ENCODE results near the gene ZNF281. TPM values are rescaled to one million over a fixed set of nuclear protein-coding genes. Genes with fewer than 3 reads are reported as not detected.
A peak's percentile ranks its signal among the peaks of the same experiment; 100 is the strongest.

Gene ZNF281
- total and polyA plus RNA-seq, 2 experiments from 2014 or later = 40.3 to 45.2 TPM

- Histone ChIP-seq H3K79me2 (ENCODE audit: insufficient read depth) (no peaks in the 10 kb centered on the region), H2AFZ (no peak overlapping the region; the same call in 1 of the 2 replicates), H3K27me3 (replicated peaks; ENCODE audit: insufficient read depth) (no peaks in the 10 kb centered on the region), H3K36me3 (ENCODE audit: low read depth) (no peaks in the 10 kb centered on the region), H4K20me1 (ENCODE audit: insufficient read depth) (no peaks in the 10 kb centered on the region), H3F3A (ENCODE audit: insufficient read depth) (peaks cover 26% of the 10 kb centered on the region), H3K4me1 (ENCODE audit: insufficient read depth) (peaks cover 29% of the 10 kb centered on the region), H3K4me2 (ENCODE audit: unreplicated experiment) (peak overlapping the region; percentile 46), H3K9me3 (ENCODE audit: low read depth) (no peaks in the 10 kb centered on the region), H3K27ac (peak overlapping the region; percentile 83), H3K9me2 (ENCODE audit: insufficient read depth) (no peaks in the 10 kb centered on the region), H3K9ac (peak overlapping the region; percentile 33; the same call in 1 of the 2 replicates), H3K4me3 (no peak overlapping the region)
- WGBS, 2 experiments (ENCODE audit: low coverage in 1 of 2, low lambda C conversion rate in 2 of 2, missing lambda C conversion rate in 2 of 2) = 42 to 43% methylated on average over 4 of the region's 4 CpGs
- TF ChIP-seq EZH2 (IDR thresholded peaks at IDR 0.05; ENCODE audit: insufficient read depth, poor library complexity, severe bottlenecking) = no peak
- TF ChIP-seq EZH2phosphoT487 (IDR thresholded peaks at IDR 0.05; ENCODE audit: insufficient read depth, low read depth) = no peak
- peak; percentile 56 for DNase-seq
- in situ Hi-C loops (cut with MboI) = no loop called here
Observed at GRCh38 chr1:200428482-200429205, 18.8 kb upstream of the ZNF281 start.

- Histone ChIP-seq H3K9me3 (ENCODE audit: low read depth) (no peaks in the 10 kb centered on the region), H3K9ac (no peak overlapping the region), H3K36me3 (ENCODE audit: low read depth) (no peaks in the 10 kb centered on the region), H3K4me1 (ENCODE audit: insufficient read depth) (peaks cover 29% of the 10 kb centered on the region), H2AFZ (no peak overlapping the region; the same call in 1 of the 2 replicates), H3K4me3 (no peak overlapping the region), H3K79me2 (ENCODE audit: insufficient read depth) (no peaks in the 10 kb centered on the region), H4K20me1 (ENCODE audit: insufficient read depth) (no peaks in the 10 kb centered on the region), H3F3A (ENCODE audit: insufficient read depth) (peaks cover 26% of the 10 kb centered on the region), H3K27me3 (replicated peaks; ENCODE audit: insufficient read depth) (no peaks in the 10 kb centered on the region), H3K27ac (peak overlapping the region; percentile 83), H3K4me2 (ENCODE audit: unreplicated experiment) (no peak overlapping the region), H3K9me2 (ENCODE audit: insufficient read depth) (no peaks in the 10 kb centered on the region)
- WGBS, 2 experiments (ENCODE audit: low coverage in 1 of 2, low lambda C conversion rate in 2 of 2, missing lambda C conversion rate in 2 of 2) = 98% methylated on average over 5 of the region's 5 CpGs
- no peak for DNase-seq
- in situ Hi-C loops (cut with MboI) = no loop called here
- TF ChIP-seq EZH2phosphoT487 (IDR thresholded peaks at IDR 0.05; ENCODE audit: insufficient read depth, low read depth) = no peak
- TF ChIP-seq EZH2 (IDR thresholded peaks at IDR 0.05; ENCODE audit: insufficient read depth, poor library complexity, severe bottlenecking) = no peak
Observed at GRCh38 chr1:200427744-200428143, 17.9 kb upstream of the ZNF281 start.

DNA sequence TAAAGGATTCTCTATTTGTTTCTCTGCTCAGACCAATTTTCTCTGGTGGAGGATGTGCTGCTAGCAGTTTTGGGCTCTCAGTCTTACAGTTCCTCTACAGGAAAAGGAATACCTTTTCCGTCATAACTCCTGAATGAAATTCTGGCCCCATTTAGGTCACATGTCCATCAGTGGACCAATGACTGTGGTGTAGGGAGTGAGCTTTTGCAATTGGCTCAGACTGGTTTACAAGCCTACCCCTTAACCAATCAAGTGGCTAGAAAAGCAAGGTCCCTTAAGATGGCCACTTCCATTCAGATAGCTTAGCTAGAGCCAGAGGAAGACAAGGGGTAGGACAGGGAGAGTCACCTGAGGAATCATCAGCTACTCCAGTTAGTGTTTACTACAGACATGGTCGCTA lies 16.4 kb upstream of the ZNF281 start:
- Histone ChIP-seq H4K20me1 (ENCODE audit: insufficient read depth) (no peaks in the 10 kb centered on the region), H3K36me3 (ENCODE audit: low read depth) (no peaks in the 10 kb centered on the region), H3K79me2 (ENCODE audit: insufficient read depth) (no peaks in the 10 kb centered on the region), H2AFZ (no peak overlapping the region), H3F3A (ENCODE audit: insufficient read depth) (peaks cover 26% of the 10 kb centered on the region), H3K4me3 (no peak overlapping the region), H3K9me3 (ENCODE audit: low read depth) (no peaks in the 10 kb centered on the region), H3K27me3 (replicated peaks; ENCODE audit: insufficient read depth) (no peaks in the 10 kb centered on the region), H3K9ac (no peak overlapping the region), H3K27ac (no peak overlapping the region), H3K4me2 (ENCODE audit: unreplicated experiment) (no peak overlapping the region), H3K9me2 (ENCODE audit: insufficient read depth) (no peaks in the 10 kb centered on the region), H3K4me1 (ENCODE audit: insufficient read depth) (peaks cover 29% of the 10 kb centered on the region)
- no peak for DNase-seq
- in situ Hi-C loops (cut with MboI) = no loop called here
- WGBS, 2 experiments (ENCODE audit: low coverage in 1 of 2, low lambda C conversion rate in 2 of 2, missing lambda C conversion rate in 2 of 2) = 89 to 95% methylated on average over 2 of the region's 2 CpGs
- TF ChIP-seq EZH2 (IDR thresholded peaks at IDR 0.05; ENCODE audit: insufficient read depth, poor library complexity, severe bottlenecking) = no peak
- TF ChIP-seq EZH2phosphoT487 (IDR thresholded peaks at IDR 0.05; ENCODE audit: insufficient read depth, low read depth) = no peak

DNA sequence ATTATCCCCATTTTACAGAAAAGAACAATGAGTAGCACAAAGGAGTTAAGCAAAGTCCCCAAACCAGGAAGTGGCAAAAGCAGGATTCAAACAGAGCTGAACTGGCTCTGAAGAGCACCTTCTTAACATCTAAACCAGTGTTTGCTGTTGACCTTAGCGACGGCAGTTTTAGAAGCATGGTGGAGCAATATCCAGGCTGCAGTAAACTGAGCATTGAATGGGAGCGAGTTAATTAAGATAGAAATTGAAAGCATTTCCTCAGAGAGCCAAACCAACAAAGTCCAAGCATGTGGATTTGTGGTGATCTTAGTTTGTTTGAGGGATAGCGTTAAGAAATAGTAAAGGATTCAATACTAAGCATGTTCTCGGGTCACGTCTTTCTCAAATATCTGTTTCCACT lies 13.4 kb upstream of the ZNF281 start:
- H3K27me3 ChIP-seq (replicated peaks; ENCODE audit: insufficient read depth) = no peaks in the 10 kb centered on the region
- no peak overlapping the region for H3K4me3 ChIP-seq
- 94 to 95% methylated on average over 6 of the region's 6 CpGs for WGBS, 2 experiments (ENCODE audit: low coverage in 1 of 2, low lambda C conversion rate in 2 of 2, missing lambda C conversion rate in 2 of 2)
- in situ Hi-C loops (cut with MboI) = no loop called here
- H3K9me2 ChIP-seq (ENCODE audit: insufficient read depth) = no peaks in the 10 kb centered on the region
- no peak overlapping the region for H3K4me2 ChIP-seq (ENCODE audit: unreplicated experiment)
- H3K9ac ChIP-seq = no peak overlapping the region
- H3K4me1 ChIP-seq (ENCODE audit: insufficient read depth) = peaks cover 8% of the 10 kb centered on the region
- H3K36me3 ChIP-seq (ENCODE audit: low read depth) = no peaks in the 10 kb centered on the region
- no peak overlapping the region for H3K27ac ChIP-seq
- no peak for DNase-seq
- TF ChIP-seq EZH2 (IDR thresholded peaks at IDR 0.05; ENCODE audit: insufficient read depth, poor library complexity, severe bottlenecking) = no peak
- no peak for TF ChIP-seq EZH2phosphoT487 (IDR thresholded peaks at IDR 0.05; ENCODE audit: insufficient read depth, low read depth)
- H4K20me1 ChIP-seq (ENCODE audit: insufficient read depth) = no peaks in the 10 kb centered on the region
- no peaks in the 10 kb centered on the region for H3K9me3 ChIP-seq (ENCODE audit: low read depth)
- H3F3A ChIP-seq (ENCODE audit: insufficient read depth) = peaks cover 3% of the 10 kb centered on the region; the same call in 1 of the 2 replicates
- no peak overlapping the region for H2AFZ ChIP-seq
- no peaks in the 10 kb centered on the region for H3K79me2 ChIP-seq (ENCODE audit: insufficient read depth)
